IMR-90 (cell line): ENCODE data around the gene PDIA2. TPM values are rescaled to one million over a fixed set of nuclear protein-coding genes. Genes with fewer than 3 reads are reported as not detected.

Source experiments
- ATAC-seq: fragments of 200-7000 bp; cut with Tn5 transposase; 2 replicates; pipeline ENCODE4 v1.9.1; 2020; ENCODE audit warnings: low read depth, mild to moderate bottlenecking, moderate library complexity
- BruUV-seq: library from RNA; stranded (reverse); fragments of 400-500 nt; replicated peaks from 2 replicates; lab custom pipeline; 2021; lab: Mats Ljungman, UMichigan
- CTCF ChIA-PET: fragments of 300-600 bp; formaldehyde crosslinking; extraction: SDS; loops from one replicate; lab custom pipeline; 2021; ENCODE audit warnings: antibody characterized with exemption; lab: Yijun Ruan, JAX
- POLR2A ChIA-PET: fragments of 300-600 bp; sonication (Branson Sonifier 250); formaldehyde crosslinking; loops from one replicate; lab custom pipeline; 2022; ENCODE audit warnings: antibody characterized with exemption; ENCODE audit not compliant: unreplicated experiment; lab: Charles Lee
- DNase-seq: peaks from one replicate; pipeline ENCODE4 v3.0.0; 2013
- H2AFZ ChIP-seq: replicated peaks from 2 replicates; pipeline ENCODE3; 2013; ENCODE audit warnings: low read length, mild to moderate bottlenecking; ENCODE audit not compliant: poor library complexity
- H2AK5ac ChIP-seq: 2 replicates; pipeline ENCODE4 v1.6.1; 2013; ENCODE audit warnings: low read depth, low read length, inconsistent platforms
- H2AK9ac ChIP-seq: replicated peaks from 2 replicates; pipeline ENCODE3; 2013; ENCODE audit warnings: mild to moderate bottlenecking, low read depth, low read length, moderate library complexity; ENCODE audit not compliant: poor library complexity
- H2BK120ac ChIP-seq: 2 replicates; pipeline ENCODE4 v1.6.1; 2013; ENCODE audit warnings: low read depth, low read length, inconsistent platforms
- H2BK15ac ChIP-seq: 3 replicates; pipeline ENCODE4 v1.6.1; 2013; ENCODE audit warnings: low read depth, low read length, inconsistent platforms
- H2BK20ac ChIP-seq: 2 replicates; pipeline ENCODE4 v1.6.1; 2013; ENCODE audit warnings: low read depth, mild to moderate bottlenecking, inconsistent platforms, low read length, moderate library complexity
- H2BK5ac ChIP-seq: 2 replicates; pipeline ENCODE4 v1.6.1; 2013; ENCODE audit warnings: mild to moderate bottlenecking, low read depth, low read length, inconsistent platforms; ENCODE audit not compliant: poor library complexity, severe bottlenecking
- H3K14ac ChIP-seq: replicated peaks from 2 replicates; pipeline ENCODE4 v1.6.1; 2013; ENCODE audit warnings: low read depth, low read length, inconsistent platforms
- H3K18ac ChIP-seq: 2 replicates; pipeline ENCODE4 v1.6.1; 2013; ENCODE audit warnings: low read depth, low read length, control low read depth
- H3K23ac ChIP-seq: 2 replicates; pipeline ENCODE4 v1.6.1; 2013; ENCODE audit warnings: low read depth, low read length, inconsistent platforms
- H3K27ac ChIP-seq: 2 replicates; pipeline ENCODE4 v1.5.1; 2013; ENCODE audit warnings: mild to moderate bottlenecking, control low read depth, low read length; ENCODE audit not compliant: insufficient read depth
- H3K27me3 ChIP-seq: 2 replicates; pipeline ENCODE4 v1.6.1; 2013; ENCODE audit warnings: low read length; ENCODE audit not compliant: control insufficient read depth, insufficient read depth
- H3K36me3 ChIP-seq: 2 replicates; pipeline ENCODE4 v1.6.1; 2013; ENCODE audit warnings: low read length, mixed read lengths; ENCODE audit not compliant: control insufficient read depth, insufficient read depth
- H3K4ac ChIP-seq: 2 replicates; pipeline ENCODE4 v1.6.1; 2013; ENCODE audit warnings: low read depth, low read length, inconsistent platforms
- H3K4me1 ChIP-seq: 2 replicates; pipeline ENCODE4 v1.6.1; 2013; ENCODE audit warnings: low read length, mixed read lengths; ENCODE audit not compliant: control insufficient read depth, insufficient read depth
- H3K4me2 ChIP-seq: 2 replicates; pipeline ENCODE4 v1.6.1; 2013; ENCODE audit warnings: low read depth, mild to moderate bottlenecking, control low read depth, low read length, moderate library complexity
- H3K4me3 ChIP-seq: 2 replicates; pipeline ENCODE4 v1.5.1; 2013; ENCODE audit warnings: low read depth, mild to moderate bottlenecking, control low read depth, low read length, moderate library complexity; ENCODE audit not compliant: insufficient read depth
- H3K56ac ChIP-seq: 2 replicates; pipeline ENCODE4 v1.6.1; 2013; ENCODE audit warnings: low read length, inconsistent platforms; ENCODE audit not compliant: insufficient read depth; ENCODE audit errors: extremely low read depth
- H3K79me1 ChIP-seq, 2 experiments: 2 replicates each; pipeline ENCODE4 v1.6.1; 2013; ENCODE audit warnings: low read length in 2 of 2, inconsistent platforms in 1 of 2, low read depth in 1 of 2
- H3K9ac ChIP-seq: 2 replicates; pipeline ENCODE4 v1.6.1; 2013; ENCODE audit warnings: low read depth, low read length, control low read depth
- H3K9me1 ChIP-seq: 2 replicates; pipeline ENCODE4 v1.6.1; 2013; ENCODE audit warnings: low read length, inconsistent platforms; ENCODE audit not compliant: insufficient read depth
- H3K9me3 ChIP-seq: 2 replicates; pipeline ENCODE4 v1.6.1; 2013; ENCODE audit warnings: low read length; ENCODE audit not compliant: control insufficient read depth, insufficient read depth
- H4K20me1 ChIP-seq: 2 replicates; pipeline ENCODE4 v1.6.1; 2013; ENCODE audit warnings: low read length, inconsistent platforms; ENCODE audit not compliant: insufficient read depth
- H4K5ac ChIP-seq: 2 replicates; pipeline ENCODE4 v1.6.1; 2013; ENCODE audit warnings: mild to moderate bottlenecking, low read depth, low read length, control low read depth
- H4K8ac ChIP-seq, 2 experiments: 2 replicates each; pipeline ENCODE4 v1.6.1; 2013; ENCODE audit warnings: low read depth in 2 of 2, low read length in 2 of 2, control low read depth in 1 of 2, inconsistent platforms in 1 of 2
- H4K91ac ChIP-seq: 2 replicates; pipeline ENCODE4 v1.6.1; 2013; ENCODE audit warnings: low read depth, low read length, inconsistent platforms; ENCODE audit not compliant: insufficient read depth
- CHD1 ChIP-seq: IDR thresholded peaks from 2 replicates; pipeline ENCODE4 v1.6.1; 2012; ENCODE audit warnings: low read depth, low read length, improper control_type of control experiment
- CTCF ChIP-seq: conservative IDR thresholded peaks from 2 replicates; pipeline ENCODE4 v1.5.1; 2012; ENCODE audit warnings: mild to moderate bottlenecking, low read depth, low read length, improper control_type of control experiment
- FOS ChIP-seq: fragments of 150-350 bp; IDR thresholded peaks from 2 replicates; pipeline ENCODE4 v1.6.1; 2016; ENCODE audit warnings: low read depth, low read length
- MAZ ChIP-seq: IDR thresholded peaks from 2 replicates; pipeline ENCODE4 v1.6.1; 2012; ENCODE audit warnings: low read depth, mild to moderate bottlenecking, low read length, improper control_type of control experiment, moderate library complexity, borderline replicate concordance
- POLR2A ChIP-seq: IDR thresholded peaks from 2 replicates; pipeline ENCODE4 v1.6.1; 2012; ENCODE audit warnings: mild to moderate bottlenecking, low read depth, low read length
- RAD21 ChIP-seq: IDR thresholded peaks from 2 replicates; pipeline ENCODE4 v1.6.1; 2012; ENCODE audit warnings: low read length, improper control_type of control experiment
- RCOR1 ChIP-seq: IDR thresholded peaks from 2 replicates; pipeline ENCODE4 v1.6.1; 2012; ENCODE audit warnings: mild to moderate bottlenecking, low read length, improper control_type of control experiment; ENCODE audit not compliant: insufficient replicate concordance
- WGBS, 2 experiments: methylation state at CpG; one replicate each; pipeline versions ENCODE4 v1.1.5 to v1.1.7; 2013; ENCODE audit warnings: missing lambda C conversion rate in 2 of 2; ENCODE audit not compliant: insufficient read length in 1 of 2; ENCODE audit errors: extremely low coverage in 2 of 2; 5-methylcytosine and 5-hydroxymethylcytosine counted together
- dilution Hi-C: fragments of 300-500 bp; cut with HindIII; formaldehyde crosslinking; loops from one replicate; pipeline ENCODE4 v1.14.3; 2018; ENCODE audit warnings: low sequenced_read_pairs; ENCODE audit not compliant: unreplicated experiment
- in situ Hi-C: fragments of 300-500 bp; cut with MboI; formaldehyde crosslinking; loops from 3 replicates; pipeline ENCODE4 v1.14.3; 2019; ENCODE audit warnings: low sequenced_read_pairs, inconsistent platforms, mixed read lengths
- intact Hi-C: fragments of 100-400 bp; cut with micrococcal nuclease; formaldehyde crosslinking; loops from 2 replicates; pipeline ENCODE4 v1.10.0; 2022
- polyA plus RNA-seq, 3 experiments: library from polyadenylated mRNA; depleted of rRNA; stranded (reverse); fragments of >200 nt; gene quantifications; 2 replicates each; pipeline ENCODE4 v1.2.3, GENCODE V29; 2012; ENCODE audit warnings: low replicate concordance in 1 of 3
- total RNA-seq: library from RNA; depleted of rRNA; stranded (reverse); fragments of >200 nt; gene quantifications from 2 replicates; pipeline ENCODE4 v1.2.3, GENCODE V29; 2012

PDIA2 gene
- total and polyA plus RNA-seq, 2 of the 4 experiments (the other 2 are of a cell fraction): 0.17 TPM; not detected in 1

GRCh38 chr16:296806-297510 is 14.0 kb downstream of the PDIA2 start:
- H2AK9ac ChIP-seq: no peak overlapping the region
- ATAC-seq (no peak), DNase-seq (no peak)
- CTCF ChIA-PET: no interaction called here
- no peak overlapping the region for H3K4ac ChIP-seq
- no TSS peak for BruUV-seq
- no peak overlapping the region for H3K4me3 ChIP-seq
- dilution Hi-C loops (no loop called here), intact Hi-C loops (no loop called here), in situ Hi-C loops (no loop called here)
- H3K27ac ChIP-seq: no peak overlapping the region
- H2BK5ac ChIP-seq: no peak overlapping the region
- no peak overlapping the region for H2AFZ ChIP-seq
- no peaks in the 10 kb centered on the region for H3K4me1 ChIP-seq
- H3K14ac ChIP-seq: no peak overlapping the region
- no peak overlapping the region for H3K23ac ChIP-seq
- POLR2A ChIA-PET: no interaction called here
- 92% methylated on average over 8 of the region's 37 CpGs; no CpG with 5 or more reads in 1 of the 2 experiments for WGBS, 2 experiments
- no peak overlapping the region for H4K91ac ChIP-seq
- no peaks in the 10 kb centered on the region for H3K9me3 ChIP-seq
- no peak overlapping the region for H3K56ac ChIP-seq
- no peaks in the 10 kb centered on the region for H3K9me1 ChIP-seq
- H3K36me3 ChIP-seq: peaks cover 35% of the 10 kb centered on the region
- H3K4me2 ChIP-seq: no peak overlapping the region
- H3K18ac ChIP-seq: no peak overlapping the region
- H4K5ac ChIP-seq: no peak overlapping the region
- H3K79me1 ChIP-seq: peaks cover 0 to 6% of the 10 kb centered on the region in 2 experiments; a peak in 2 of 4 replicates
- no peak overlapping the region for H2BK20ac ChIP-seq
- no peak overlapping the region for H2BK15ac ChIP-seq
- no peak overlapping the region for H3K9ac ChIP-seq
- H4K20me1 ChIP-seq: no peaks in the 10 kb centered on the region; the same call in 1 of the 2 replicates
- no peak overlapping the region for H2BK120ac ChIP-seq
- no peak for TF ChIP-seq CTCF
- TF ChIP-seq FOS: no peak
- no peak for TF ChIP-seq RAD21
- no peak for TF ChIP-seq CHD1
- no peak for TF ChIP-seq RCOR1
- no peak for TF ChIP-seq POLR2A
- TF ChIP-seq MAZ: no peak
- no peak overlapping the region for H4K8ac ChIP-seq
- no peak overlapping the region for H2AK5ac ChIP-seq
- H3K27me3 ChIP-seq: no peaks in the 10 kb centered on the region
